ENCODE data around the gene FUT7.

FUT7 gene

GRCh38 chr9:136981588-136982231, 50.2 kb downstream of the FUT7 start:
- DNase-seq = no peak

DNA sequence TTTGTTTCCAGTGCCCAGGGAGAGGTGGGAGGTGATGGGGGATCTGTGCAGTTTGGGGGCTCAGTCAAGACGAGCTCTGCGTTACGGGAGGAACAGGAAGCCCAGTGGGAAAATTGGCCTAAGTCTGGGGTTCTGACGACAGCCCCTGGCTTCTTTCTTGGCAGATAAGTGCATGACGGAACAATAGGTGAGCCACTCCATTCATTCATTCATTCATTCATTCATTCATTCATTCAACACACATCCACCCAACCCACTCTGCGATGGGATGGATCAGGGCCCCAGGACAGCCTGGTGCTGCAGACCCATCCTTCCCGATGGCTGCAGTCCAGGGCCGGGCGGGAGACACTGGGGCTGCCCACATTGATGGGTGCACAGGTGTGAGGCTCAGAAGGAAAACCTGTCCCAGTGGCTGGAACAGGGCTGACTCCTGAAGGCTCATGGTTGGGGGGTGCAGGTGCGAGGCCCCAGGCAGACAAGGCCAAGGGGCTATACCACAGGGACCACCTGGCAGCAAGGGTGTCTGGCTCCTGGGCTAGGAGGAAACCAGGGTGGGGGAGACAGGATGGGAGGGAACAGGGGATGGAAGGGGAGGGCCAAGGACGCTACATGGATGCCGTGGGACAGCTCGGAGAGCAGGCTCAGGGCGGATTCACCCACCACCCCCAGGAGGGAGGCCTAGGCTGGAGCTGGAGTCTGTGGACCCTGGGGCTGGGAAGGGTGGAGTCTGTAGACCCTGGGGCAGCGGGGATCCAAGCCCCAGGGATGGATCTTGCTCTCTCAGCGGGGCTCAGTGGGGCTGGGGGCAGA, 51.0 kb downstream of the FUT7 start:
- no peak for DNase-seq
